Tibial nerve (tissue), 3 donors: ENCODE measurements around the gene METTL18.

Source experiments
- POLR2A ChIP-seq, 2 donors: fragments of 450-650 bp; IDR thresholded peaks; one replicate each; pipeline ENCODE4 v1.6.1; 2017; ENCODE audit warnings: antibody characterized with exemption in 2 of 2, mild to moderate bottlenecking in 2 of 2, moderate library complexity in 2 of 2
- TF ChIP-seq, protein P1 (sequence below), 5 experiments: fragments of 200-600 bp in 3 of 5; fragments of 450-650 bp in 2 of 5; sonication (generic) in 3 of 5; IDR thresholded peaks; one replicate each; pipeline ENCODE4 v1.5.1; 2016 to 2019; ENCODE audit warnings: antibody characterized with exemption in 5 of 5, mild to moderate bottlenecking in 3 of 5, moderate library complexity in 2 of 5

DNA sequence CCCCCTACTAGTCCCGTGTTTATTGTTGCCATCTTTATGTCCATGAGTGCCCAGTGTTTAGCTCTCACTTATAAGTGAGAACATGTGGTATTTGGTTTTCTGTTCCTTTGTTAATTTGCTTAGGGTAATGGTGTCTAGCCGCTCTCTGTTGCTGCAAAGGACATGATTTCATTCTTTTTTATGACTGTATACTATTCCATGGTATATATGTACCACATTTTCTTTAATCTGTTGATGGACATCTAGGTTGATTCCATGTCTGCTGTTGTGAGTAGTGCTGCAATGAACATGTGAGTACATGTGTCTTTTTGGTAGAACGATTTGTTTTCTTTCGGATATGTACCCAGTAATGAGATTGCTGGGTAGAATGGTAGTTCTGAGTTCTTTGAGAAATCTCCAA, 44.2 kb upstream of the METTL18 start:
- TF ChIP-seq, protein P1, sequence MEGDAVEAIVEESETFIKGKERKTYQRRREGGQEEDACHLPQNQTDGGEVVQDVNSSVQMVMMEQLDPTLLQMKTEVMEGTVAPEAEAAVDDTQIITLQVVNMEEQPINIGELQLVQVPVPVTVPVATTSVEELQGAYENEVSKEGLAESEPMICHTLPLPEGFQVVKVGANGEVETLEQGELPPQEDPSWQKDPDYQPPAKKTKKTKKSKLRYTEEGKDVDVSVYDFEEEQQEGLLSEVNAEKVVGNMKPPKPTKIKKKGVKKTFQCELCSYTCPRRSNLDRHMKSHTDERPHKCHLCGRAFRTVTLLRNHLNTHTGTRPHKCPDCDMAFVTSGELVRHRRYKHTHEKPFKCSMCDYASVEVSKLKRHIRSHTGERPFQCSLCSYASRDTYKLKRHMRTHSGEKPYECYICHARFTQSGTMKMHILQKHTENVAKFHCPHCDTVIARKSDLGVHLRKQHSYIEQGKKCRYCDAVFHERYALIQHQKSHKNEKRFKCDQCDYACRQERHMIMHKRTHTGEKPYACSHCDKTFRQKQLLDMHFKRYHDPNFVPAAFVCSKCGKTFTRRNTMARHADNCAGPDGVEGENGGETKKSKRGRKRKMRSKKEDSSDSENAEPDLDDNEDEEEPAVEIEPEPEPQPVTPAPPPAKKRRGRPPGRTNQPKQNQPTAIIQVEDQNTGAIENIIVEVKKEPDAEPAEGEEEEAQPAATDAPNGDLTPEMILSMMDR (IDR thresholded peaks at IDR 0.05), result no peak
- no peak for TF ChIP-seq POLR2A (IDR thresholded peaks at IDR 0.05)
